HEK293T (cell line): ENCODE results near the gene THOC5.
A peak's percentile ranks its signal among the peaks of the same experiment; 100 is the strongest.
"Not testable (repeated sequence)": the region's sequence is repeated elsewhere in the genome, so short reads cannot be mapped to it uniquely, and the experiment has no call there.

ENCODE experiments used
- CTCF ChIA-PET: fragments of 350-600 bp; formaldehyde crosslinking; extraction: SDS; loops from one replicate; lab custom pipeline; 2021; ENCODE audit warnings: antibody characterized with exemption, inconsistent platforms; lab: Yijun Ruan, JAX
- POLR2A ChIA-PET: fragments of 350-600 bp; formaldehyde crosslinking; extraction: SDS; loops from one replicate; lab custom pipeline; 2020; ENCODE audit warnings: antibody characterized with exemption, inconsistent platforms; lab: Yijun Ruan, JAX
- DNase-seq: peaks from one replicate; pipeline ENCODE4 v3.0.0; 2012; ENCODE audit warnings: mixed read lengths; ENCODE audit errors: extremely low spot score
- ARNT ChIP-seq: fragments of 450-650 bp; IDR thresholded peaks from 2 replicates; pipeline ENCODE4 v1.6.1; 2017; ENCODE audit warnings: mild to moderate bottlenecking
- BHLHE40 ChIP-seq: fragments of 450-650 bp; IDR thresholded peaks from 2 replicates; pipeline ENCODE4 v1.6.1; 2016; ENCODE audit warnings: mild to moderate bottlenecking, moderate library complexity, borderline replicate concordance
- CTBP1 ChIP-seq: fragments of 450-650 bp; IDR thresholded peaks from 2 replicates; pipeline ENCODE4 v1.6.1; 2016; ENCODE audit warnings: borderline replicate concordance
- ELF4 ChIP-seq: fragments of 450-650 bp; IDR thresholded peaks from 2 replicates; pipeline ENCODE4 v1.6.1; 2017; ENCODE audit warnings: antibody characterized with exemption
- FOXA1 ChIP-seq: fragments of 450-650 bp; IDR thresholded peaks from 2 replicates; pipeline ENCODE4 v1.6.1; 2016; ENCODE audit warnings: mild to moderate bottlenecking
- FOXK2 ChIP-seq: fragments of 450-650 bp; IDR thresholded peaks from 2 replicates; pipeline ENCODE4 v1.6.1; 2016; ENCODE audit warnings: mild to moderate bottlenecking
- FOXM1 ChIP-seq: fragments of 450-650 bp; IDR thresholded peaks from 2 replicates; pipeline ENCODE4 v1.6.1; 2017; ENCODE audit warnings: mild to moderate bottlenecking, borderline replicate concordance
- HDGF ChIP-seq: fragments of 450-650 bp; IDR thresholded peaks from 2 replicates; pipeline ENCODE4 v1.6.1; 2017; ENCODE audit warnings: antibody characterized with exemption, borderline replicate concordance
- L3MBTL2 ChIP-seq: fragments of 450-650 bp; conservative IDR thresholded peaks from 2 replicates; pipeline ENCODE4 v1.6.1; 2016; ENCODE audit warnings: mild to moderate bottlenecking
- LEF1 ChIP-seq: fragments of 450-650 bp; IDR thresholded peaks from 2 replicates; pipeline ENCODE4 v1.6.1; 2017; ENCODE audit warnings: mild to moderate bottlenecking, borderline replicate concordance
- NFRKB ChIP-seq: fragments of 450-650 bp; IDR thresholded peaks from 2 replicates; pipeline ENCODE4 v1.6.1; 2016; ENCODE audit warnings: mild to moderate bottlenecking, moderate library complexity
- PKNOX1 ChIP-seq: fragments of 450-650 bp; IDR thresholded peaks from 2 replicates; pipeline ENCODE4 v1.6.1; 2016
- SP1 ChIP-seq: fragments of 450-650 bp; IDR thresholded peaks from 2 replicates; pipeline ENCODE4 v1.6.1; 2017
- SUZ12 ChIP-seq: fragments of 450-650 bp; IDR thresholded peaks from 2 replicates; pipeline ENCODE4 v1.6.1; 2016; ENCODE audit warnings: mild to moderate bottlenecking
- TARDBP ChIP-seq: fragments of 450-650 bp; IDR thresholded peaks from 2 replicates; pipeline ENCODE4 v1.6.1; 2016
- ZNF384 ChIP-seq: fragments of 450-650 bp; IDR thresholded peaks from 2 replicates; pipeline ENCODE4 v1.6.1; 2016

THOC5 gene

GRCh38 chr22:29553351-29554224, at the start of gene THOC5:
THOC5 (minus strand) TSS chr22:29553757; CDS start chr22:29549147, 4,610 bp downstream.
- POLR2A ChIA-PET: interaction anchor here (0.7 to 2.5 kb wide), 32 partner anchors 10 to 803 kb away, joined by 3 to 30 read pairs (median 4); partner anchors contain the start of genes AP1B1, CCDC157, NIPSNAP1 and SF3A1
- CTCF ChIA-PET: interaction anchor here (0.5 to 1.4 kb wide), 5 partner anchors 15 to 26 kb away, joined by 3 to 6 read pairs (median 3); no protein-coding TSS in a partner anchor
- TF ChIP-seq ARNT (no peak), NFRKB (no peak), FOXM1 (no peak), SP1 (no peak), ZNF384 (no peak), BHLHE40 (no peak), CTBP1 (no peak), LEF1 (no peak), HDGF (no peak), SUZ12 (no peak), FOXK2 (peak; percentile 75; the same call in 1 of the 2 replicates), TARDBP (0 out of 2 replicates have a peak, but pooled peaks have one; percentile 19), L3MBTL2 (peak; percentile 51), FOXA1 (no peak), ELF4 (peak; percentile 82), PKNOX1 (peak; percentile 51; the same call in 1 of the 2 replicates)
- peak; percentile 99 for DNase-seq

- CTCF ChIA-PET: no interaction called here
- no peak for DNase-seq
- POLR2A ChIA-PET: no interaction called here
- no peak for TF ChIP-seq CTBP1
- no peak for TF ChIP-seq NFRKB
- no peak for TF ChIP-seq ARNT
- TF ChIP-seq FOXK2: no peak
- TF ChIP-seq SUZ12: no peak
- TF ChIP-seq TARDBP: no peak
- TF ChIP-seq L3MBTL2: no peak
- TF ChIP-seq HDGF: no peak
- TF ChIP-seq PKNOX1: no peak
- TF ChIP-seq BHLHE40: no peak
- TF ChIP-seq FOXA1: no peak
- no peak for TF ChIP-seq ZNF384
- TF ChIP-seq FOXM1: no peak
- TF ChIP-seq SP1: no peak
- no peak for TF ChIP-seq LEF1
- no peak for TF ChIP-seq ELF4
Measured at GRCh38 chr22:29598684-29599020, 45.1 kb upstream of the THOC5 start.

- CTCF ChIA-PET: interaction anchor here (0.8 kb wide), 1 partner anchor 28 kb away, joined by 7 read pairs; no protein-coding TSS in a partner anchor
- DNase-seq, POLR2A ChIA-PET: not testable (repeated sequence)
Measured at GRCh38 chr22:29597871-29598683, 44.5 kb upstream of the THOC5 start.

GRCh38 chr22:29596408-29596807, 42.9 kb upstream of the THOC5 start:
- DNase-seq: no peak
- POLR2A ChIA-PET: no interaction called here
- CTCF ChIA-PET: no interaction called here

GRCh38 chr22:29594447-29594846, 40.9 kb upstream of the THOC5 start:
- POLR2A ChIA-PET, DNase-seq: not testable (repeated sequence)
- CTCF ChIA-PET: interaction anchor here (1.1 kb wide), 1 partner anchor 31 kb away, joined by 3 read pairs; no protein-coding TSS in a partner anchor

More at GRCh38 chr22:29596408-29596807, 42.9 kb upstream of the THOC5 start:
- TF ChIP-seq ELF4 (no peak), NFRKB (no peak), ZNF384 (no peak), TARDBP (no peak), L3MBTL2 (no peak), LEF1 (no peak), SP1 (no peak), FOXA1 (no peak), BHLHE40 (no peak), FOXM1 (no peak)

GRCh38 chr22:29593923-29594322, 40.4 kb upstream of the THOC5 start:
- TF ChIP-seq ARNT (no peak), FOXM1 (no peak), L3MBTL2 (no peak), ZNF384 (no peak)
- CTCF ChIA-PET: interaction anchor here (1.1 kb wide), 1 partner anchor 32 kb away, joined by 3 read pairs; no protein-coding TSS in a partner anchor
- POLR2A ChIA-PET: no interaction called here
- no peak for DNase-seq
